Measurements from ENCODE around the gene P3H4.
"Not testable (repeated sequence)": the region's sequence is repeated elsewhere in the genome, so short reads cannot be mapped to it uniquely, and the experiment has no call there.

GRCh38 chr17:41776262-41776900 lies 35.4 kb downstream of the P3H4 start:
- TF ChIP-seq CTCF, POLR2A (IDR thresholded peaks at IDR 0.05): not testable (repeated sequence)
